Retinal pigment epithelial cell (primary cell): ENCODE measurements around the gene TEX30.

ENCODE experiments used
- DNase-seq: peaks from one replicate; pipeline ENCODE4 v3.0.0-alpha.2; 2010; ENCODE audit warnings: low read depth
- H3K4me3 ChIP-seq: 2 replicates; pipeline ENCODE4 v1.5.1; 2011; ENCODE audit warnings: mild to moderate bottlenecking, low read length, control low read depth, moderate library complexity
- CTCF ChIP-seq: conservative IDR thresholded peaks from 2 replicates; pipeline ENCODE4 v1.5.1; 2011; ENCODE audit warnings: low read depth, low read length, control low read depth, inconsistent platforms

Gene TEX30

GRCh38 chr13:102777736-102778135 lies 4.2 kb upstream of the TEX30 start:
- no peak for TF ChIP-seq CTCF
- no peak overlapping the region for H3K4me3 ChIP-seq
- DNase-seq, result no peak

- no peak for DNase-seq
- no peak overlapping the region for H3K4me3 ChIP-seq
- TF ChIP-seq CTCF, result no peak
Measured at GRCh38 chr13:102776271-102776670, 2.7 kb upstream of the TEX30 start.

- no peak overlapping the region for H3K4me3 ChIP-seq
- DNase-seq, result no peak
- no peak for TF ChIP-seq CTCF
Measured at GRCh38 chr13:102774591-102775520, 1.3 kb upstream of the TEX30 start.

- no peak for TF ChIP-seq CTCF
- peak overlapping the region; percentile 84 for H3K4me3 ChIP-seq
- DNase-seq, result no peak
Measured at GRCh38 chr13:102774214-102774568, 605 bp upstream of the TEX30 start.

- no peak for TF ChIP-seq CTCF
Measured at GRCh38 chr13:102772042-102772425, 1.6 kb downstream of the TEX30 start.

GRCh38 chr13:102771298-102772041 lies 2.1 kb downstream of the TEX30 start:
- no peak overlapping the region for H3K4me3 ChIP-seq
- TF ChIP-seq CTCF, result no peak
- DNase-seq, result no peak

More at GRCh38 chr13:102772042-102772425, 1.6 kb downstream of the TEX30 start:
- H3K4me3 ChIP-seq, result no peak overlapping the region
- no peak for DNase-seq

GRCh38 chr13:102770435-102770834 lies 3.2 kb downstream of the TEX30 start:
- no peak for TF ChIP-seq CTCF
- no peak overlapping the region for H3K4me3 ChIP-seq

More at GRCh38 chr13:102770435-102770834, 3.2 kb downstream of the TEX30 start:
- DNase-seq, result peak; percentile 13
